ENCODE data around the gene C10orf53. TPM values are rescaled to one million over a fixed set of nuclear protein-coding genes. Genes with fewer than 3 reads are reported as not detected.

Gene C10orf53, protein sequence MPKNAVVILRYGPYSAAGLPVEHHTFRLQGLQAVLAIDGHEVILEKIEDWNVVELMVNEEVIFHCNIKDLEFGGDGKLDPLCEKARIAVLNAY
- not detected in 2 replicates for total RNA-seq (2014; rRNA removed; shearing (Covaris generic); ENCODE audit: low replicate concordance)

GRCh38 chr10:49679480-49679893, at the start of gene C10orf53:
TSS of gene C10orf53 (plus strand) at chr10:49679651. CDS start at chr10:49679698, 47 bp downstream.
- peak; percentile 54 for DNase-seq (ENCODE audit: low read depth)
- in situ Hi-C loops (cut with HindIII; ENCODE audit: low pct_unique_long_range_greater_than_20kb, low sequenced_read_pairs): no loop called here

- DNase-seq (ENCODE audit: low read depth): no peak
These were observed 47.5 kb upstream of the C10orf53 start for GRCh38 chr10:49631975-49632374.

DNA sequence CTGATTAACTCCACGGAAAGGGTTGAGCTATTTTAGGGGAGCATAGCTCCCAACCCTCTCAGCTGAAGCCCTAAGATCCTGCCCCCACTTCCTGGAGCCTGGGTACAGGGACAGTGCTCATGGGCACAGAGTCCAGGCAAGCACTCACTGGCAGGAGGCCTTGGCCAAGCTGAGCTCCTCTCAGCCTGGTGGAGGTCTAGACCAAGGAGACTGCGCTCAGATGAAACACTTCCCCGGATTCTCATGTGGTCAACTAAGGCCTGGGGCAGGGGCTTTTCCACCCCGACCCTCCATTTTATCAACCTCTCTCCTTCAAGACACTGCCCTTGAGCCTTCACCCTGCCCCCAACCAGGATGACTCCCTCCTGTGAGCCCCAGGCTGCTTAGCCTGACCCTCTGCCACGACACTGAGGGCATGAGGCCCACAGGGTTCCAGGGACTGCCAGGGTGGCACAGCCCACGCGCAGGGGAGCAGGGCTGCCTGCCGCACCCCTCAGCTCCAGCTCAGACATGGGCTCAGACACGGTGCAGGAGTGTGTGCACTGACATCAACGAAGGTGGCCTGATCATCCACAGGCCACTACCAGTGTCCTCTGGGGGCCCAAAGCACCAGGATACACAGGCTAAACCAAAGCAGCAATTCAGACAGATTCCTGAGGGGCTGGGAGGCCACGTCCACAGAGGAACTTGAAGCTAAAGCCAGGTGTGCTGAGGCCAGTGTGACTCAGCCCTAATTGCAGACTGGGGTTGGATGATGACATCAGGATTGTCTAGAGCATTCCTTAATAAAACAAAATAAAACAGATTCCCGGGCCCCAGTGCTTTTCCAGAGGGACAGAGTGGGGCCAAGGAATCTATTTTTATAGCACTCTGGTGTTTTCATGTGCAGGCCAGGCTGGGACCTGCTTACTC, 46.8 kb upstream of the C10orf53 start:
- no peak for DNase-seq (ENCODE audit: low read depth)
- in situ Hi-C loops (cut with HindIII; ENCODE audit: low pct_unique_long_range_greater_than_20kb, low sequenced_read_pairs): no loop called here

More at GRCh38 chr10:49631975-49632374, 47.5 kb upstream of the C10orf53 start:
- in situ Hi-C loops (cut with HindIII; ENCODE audit: low pct_unique_long_range_greater_than_20kb, low sequenced_read_pairs): no loop called here

DNA sequence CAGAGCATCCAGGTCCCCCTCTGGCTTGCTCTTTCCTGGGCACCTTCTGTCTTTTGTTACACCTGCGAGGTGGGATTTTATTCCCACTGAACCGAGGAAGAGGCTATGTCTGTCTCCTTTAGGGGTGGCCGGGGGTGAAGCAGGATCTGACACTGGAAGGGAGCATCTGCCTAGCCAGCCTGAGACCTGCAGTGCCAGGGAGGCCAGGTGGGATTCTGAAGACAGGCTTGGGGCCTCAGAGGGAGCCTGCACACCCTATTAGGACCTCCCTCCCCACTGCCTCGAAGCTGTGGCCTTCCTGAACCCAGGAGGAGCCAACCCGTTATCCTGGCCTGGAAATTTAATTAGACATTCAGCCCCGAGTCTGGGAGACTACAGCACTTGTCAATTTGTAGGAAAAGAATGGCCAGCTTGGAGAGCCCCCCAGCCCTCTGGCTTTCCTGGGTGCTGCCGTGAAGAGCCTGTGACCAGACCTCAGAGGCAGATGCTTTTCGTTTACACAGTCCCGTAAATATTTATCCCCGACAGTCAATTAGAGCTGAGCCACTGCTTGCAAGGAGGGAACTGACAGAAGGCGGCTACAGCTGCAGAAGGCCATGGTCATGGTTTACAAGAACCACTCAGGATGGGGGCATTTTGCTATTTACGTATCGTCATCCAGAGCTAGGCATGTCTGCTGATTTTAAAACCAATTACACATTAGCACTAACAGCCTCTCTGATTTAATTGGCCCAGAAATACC, 46.0 kb upstream of the C10orf53 start:
- DNase-seq (ENCODE audit: low read depth): no peak
- in situ Hi-C loops (cut with HindIII; ENCODE audit: low pct_unique_long_range_greater_than_20kb, low sequenced_read_pairs): no loop called here

DNA sequence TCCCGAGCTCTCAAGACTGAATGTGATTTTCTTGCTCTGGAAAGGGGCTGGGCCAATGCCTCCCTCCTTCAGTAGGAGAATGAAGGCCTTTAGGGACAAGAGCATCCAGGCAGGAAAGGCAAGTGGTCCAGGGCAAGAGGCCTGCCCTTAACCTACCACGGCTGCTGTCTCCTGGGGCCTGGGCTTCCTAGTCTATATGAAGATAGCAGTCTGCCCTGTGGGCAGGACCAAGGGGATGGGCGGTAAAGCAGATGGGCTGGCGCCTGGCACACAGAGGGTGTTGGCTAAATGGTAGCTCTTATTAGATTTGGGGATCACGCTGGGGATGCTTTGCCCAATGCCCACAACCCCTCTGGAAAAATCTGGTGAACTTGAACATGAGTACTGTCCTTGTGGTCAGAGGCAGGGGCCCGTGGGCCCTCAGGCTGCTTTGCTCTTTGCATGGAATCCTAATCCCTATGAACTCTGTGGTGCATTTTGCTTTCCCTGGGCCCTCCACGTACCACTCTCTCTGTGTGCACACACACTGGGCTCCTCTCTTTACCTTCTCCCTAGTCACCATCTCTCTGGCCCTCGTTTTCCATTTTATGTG, 45.3 kb upstream of the C10orf53 start:
- in situ Hi-C loops (cut with HindIII; ENCODE audit: low pct_unique_long_range_greater_than_20kb, low sequenced_read_pairs): no loop called here
- no peak for DNase-seq (ENCODE audit: low read depth)

DNA sequence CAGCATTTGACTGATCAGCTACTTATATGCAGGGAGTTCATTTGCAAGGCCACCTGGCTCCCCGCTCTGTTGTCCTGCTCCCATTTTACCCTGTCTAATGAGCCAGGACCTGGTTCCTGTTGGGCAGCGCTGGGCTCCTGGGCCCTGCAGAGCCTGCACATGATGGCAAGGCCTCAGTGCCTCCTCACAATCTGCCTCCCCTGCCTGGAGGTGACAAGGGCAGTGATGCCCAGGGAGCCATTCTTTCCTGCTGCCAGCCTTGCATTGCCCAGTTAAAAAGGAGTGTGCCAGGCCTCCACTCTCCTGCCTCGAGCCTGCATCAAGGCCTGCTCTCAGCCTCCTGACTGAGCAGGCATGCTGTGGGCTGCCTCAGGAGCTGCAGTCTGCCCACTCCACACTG, 37.1 kb upstream of the C10orf53 start:
- DNase-seq (ENCODE audit: low read depth): no peak
- in situ Hi-C loops (cut with HindIII; ENCODE audit: low pct_unique_long_range_greater_than_20kb, low sequenced_read_pairs): no loop called here

GRCh38 chr10:49643241-49644034, 36.0 kb upstream of the C10orf53 start:
- in situ Hi-C loops (cut with HindIII; ENCODE audit: low pct_unique_long_range_greater_than_20kb, low sequenced_read_pairs): no loop called here
- no peak for DNase-seq (ENCODE audit: low read depth)

DNA sequence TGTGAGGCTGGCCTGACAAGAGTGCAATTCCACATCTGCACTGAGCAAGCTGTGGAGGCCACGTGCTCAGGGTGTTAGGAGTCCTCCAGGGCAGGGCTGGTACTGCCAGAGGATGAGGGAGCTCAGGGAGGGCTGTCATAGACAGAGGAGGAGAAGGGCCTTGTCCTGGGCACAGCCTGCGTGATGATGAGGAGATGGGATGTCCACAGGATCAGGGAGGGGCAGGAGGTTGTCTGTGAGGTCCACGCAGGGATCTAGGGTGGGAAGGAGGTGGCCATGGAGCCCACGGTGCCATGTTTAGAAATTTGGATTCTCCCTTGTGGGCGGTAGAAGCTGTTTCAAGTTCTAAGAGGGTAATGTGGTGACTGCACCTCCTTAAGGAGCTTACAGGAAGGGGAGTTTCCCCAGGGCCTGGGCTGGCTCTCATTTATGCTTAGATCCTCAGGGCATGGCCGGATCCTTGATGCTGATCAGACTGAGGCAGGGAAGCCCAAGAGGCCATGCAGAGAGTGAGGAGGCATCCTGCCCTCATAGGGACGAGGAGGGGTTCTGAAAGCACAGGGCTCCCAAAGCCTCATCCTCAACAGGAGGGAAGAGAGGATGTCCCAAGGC, 35.3 kb upstream of the C10orf53 start:
- no peak for DNase-seq (ENCODE audit: low read depth)
- in situ Hi-C loops (cut with HindIII; ENCODE audit: low pct_unique_long_range_greater_than_20kb, low sequenced_read_pairs): no loop called here

DNA sequence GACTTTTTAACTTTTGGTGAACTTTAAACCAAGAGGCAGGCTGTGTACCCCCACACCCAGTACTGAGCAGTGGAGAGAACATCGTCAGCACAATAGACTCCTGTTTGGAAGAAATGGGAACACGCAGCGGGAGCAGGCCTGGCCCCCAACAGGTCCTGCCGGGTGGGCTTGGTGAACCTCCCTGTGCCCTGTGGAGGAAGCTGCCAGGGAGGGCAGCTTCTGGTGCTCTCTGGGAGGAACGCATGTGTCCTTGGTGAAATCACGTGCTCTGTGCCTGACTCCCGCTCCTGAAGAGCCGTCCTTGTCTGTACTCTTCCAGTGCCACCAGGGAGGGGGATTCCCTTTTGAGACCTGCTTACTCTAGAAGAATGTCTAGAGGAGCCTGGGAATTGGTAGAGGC, 34.0 kb upstream of the C10orf53 start:
- DNase-seq (ENCODE audit: low read depth): no peak
- in situ Hi-C loops (cut with HindIII; ENCODE audit: low pct_unique_long_range_greater_than_20kb, low sequenced_read_pairs): no loop called here

GRCh38 chr10:49645871-49646870, 33.3 kb upstream of the C10orf53 start:
- in situ Hi-C loops (cut with HindIII; ENCODE audit: low pct_unique_long_range_greater_than_20kb, low sequenced_read_pairs): no loop called here
- DNase-seq (ENCODE audit: low read depth): no peak

- in situ Hi-C loops (cut with HindIII; ENCODE audit: low pct_unique_long_range_greater_than_20kb, low sequenced_read_pairs): no loop called here
- DNase-seq (ENCODE audit: low read depth): no peak
These were observed 31.9 kb upstream of the C10orf53 start for GRCh38 chr10:49647554-49647953.

DNA sequence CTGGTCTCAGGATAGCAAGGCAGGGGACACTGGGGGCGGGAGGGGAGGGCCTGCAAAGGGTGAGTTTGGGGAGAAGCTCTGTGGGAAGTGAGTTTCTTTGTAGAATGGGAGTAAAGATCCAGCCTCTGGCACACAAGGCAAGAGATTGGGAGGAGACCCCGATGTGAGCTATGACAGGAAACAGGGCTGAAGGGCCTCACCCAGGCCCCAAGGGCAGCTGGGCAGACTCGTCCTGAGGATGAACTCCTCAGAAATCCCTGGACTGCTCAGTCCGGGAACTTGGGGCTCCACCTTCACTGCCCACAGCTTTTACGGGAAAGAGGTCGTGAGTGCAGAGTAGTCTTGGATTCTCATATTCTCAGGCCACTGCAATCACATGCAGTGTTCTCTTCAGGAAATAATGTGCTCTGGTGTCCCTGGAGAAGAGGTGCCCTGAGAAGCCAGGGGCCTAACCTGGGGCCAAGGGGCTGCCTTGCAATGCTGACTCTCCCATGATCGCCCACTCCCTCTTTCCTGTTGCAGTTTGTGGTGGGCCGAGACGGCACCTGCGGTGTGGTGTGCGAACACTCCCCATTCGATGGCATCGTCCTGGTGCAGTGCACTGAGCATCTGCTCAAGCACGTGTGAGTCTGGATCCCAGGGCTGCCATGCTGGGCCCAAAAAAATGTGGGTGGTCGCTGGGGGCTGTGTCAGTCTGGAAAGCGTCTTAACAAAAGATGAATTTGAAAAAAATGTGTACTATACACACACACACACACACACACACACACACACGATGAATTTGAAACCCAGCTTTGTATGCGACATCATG, 31.3 kb upstream of the C10orf53 start:
- in situ Hi-C loops (cut with HindIII; ENCODE audit: low pct_unique_long_range_greater_than_20kb, low sequenced_read_pairs): no loop called here
- no peak for DNase-seq (ENCODE audit: low read depth)

- no peak for DNase-seq (ENCODE audit: low read depth)
- in situ Hi-C loops (cut with HindIII; ENCODE audit: low pct_unique_long_range_greater_than_20kb, low sequenced_read_pairs): no loop called here
These were observed 30.2 kb upstream of the C10orf53 start for GRCh38 chr10:49649294-49649693.

DNA sequence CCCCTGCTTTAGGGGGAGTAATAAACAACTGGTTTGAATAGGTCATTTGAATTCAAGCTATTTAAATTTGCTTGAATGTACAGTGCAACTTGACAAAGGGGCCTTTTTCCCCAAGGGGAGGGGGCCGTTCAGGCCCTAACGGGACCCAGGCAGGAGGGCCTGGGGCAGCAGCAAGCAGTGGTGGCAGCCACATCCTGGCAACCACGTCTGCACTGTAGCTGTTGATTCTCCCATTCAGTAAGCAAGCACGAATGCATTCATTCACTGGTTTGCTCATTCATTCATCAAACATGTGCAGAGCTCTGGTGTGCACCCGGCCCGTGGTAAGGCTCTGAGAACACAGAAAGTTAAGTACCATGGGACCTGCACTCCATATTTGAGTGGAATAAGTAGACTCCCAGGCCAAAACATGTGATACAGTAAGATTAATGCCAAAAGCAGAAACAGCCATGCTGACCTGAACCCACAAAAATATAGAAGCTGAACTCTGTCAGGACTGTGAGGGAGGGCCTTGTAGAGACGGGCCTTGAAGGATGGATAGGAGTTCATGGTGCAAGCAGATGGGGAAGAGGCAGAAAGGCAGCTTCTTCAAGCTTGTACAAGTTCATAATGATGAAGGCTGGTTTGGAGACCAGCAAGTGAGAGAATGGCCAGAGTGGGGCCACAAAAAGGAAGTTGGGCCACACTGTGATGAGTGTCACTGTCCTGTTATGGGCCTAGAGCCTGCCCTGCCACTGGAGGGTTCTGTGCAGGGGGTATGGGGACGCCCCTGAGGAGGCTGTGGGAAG, 29.3 kb upstream of the C10orf53 start:
- DNase-seq (ENCODE audit: low read depth): no peak
- in situ Hi-C loops (cut with HindIII; ENCODE audit: low pct_unique_long_range_greater_than_20kb, low sequenced_read_pairs): no loop called here

- in situ Hi-C loops (cut with HindIII; ENCODE audit: low pct_unique_long_range_greater_than_20kb, low sequenced_read_pairs): no loop called here
- no peak for DNase-seq (ENCODE audit: low read depth)
These were observed 28.8 kb upstream of the C10orf53 start for GRCh38 chr10:49650724-49651034.

Data from Caki2 (cell line).